Measurements from ENCODE around the gene NNAT.

NNAT gene

GRCh38 chr20:37566590-37567330, 45.7 kb downstream of the NNAT start:
- DNase-seq (ENCODE audit: low read depth, low spot score), result no peak

DNA sequence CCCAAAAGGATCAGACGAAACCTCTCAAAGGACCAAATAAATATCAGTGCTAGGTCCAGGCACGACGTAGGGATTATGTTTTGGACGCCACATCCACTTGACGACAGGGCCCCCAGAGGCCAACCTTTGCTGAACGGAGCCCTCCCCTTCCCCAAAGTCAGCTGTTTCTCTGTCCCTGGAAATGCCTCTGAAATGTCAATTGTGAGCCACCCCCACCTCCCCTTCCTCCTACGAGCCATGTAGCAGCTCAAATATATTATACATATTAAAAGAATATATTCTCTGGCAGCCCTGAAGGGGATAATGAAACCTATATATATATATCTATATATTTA, 46.2 kb downstream of the NNAT start:
- DNase-seq (ENCODE audit: low read depth, low spot score), result no peak

DNA sequence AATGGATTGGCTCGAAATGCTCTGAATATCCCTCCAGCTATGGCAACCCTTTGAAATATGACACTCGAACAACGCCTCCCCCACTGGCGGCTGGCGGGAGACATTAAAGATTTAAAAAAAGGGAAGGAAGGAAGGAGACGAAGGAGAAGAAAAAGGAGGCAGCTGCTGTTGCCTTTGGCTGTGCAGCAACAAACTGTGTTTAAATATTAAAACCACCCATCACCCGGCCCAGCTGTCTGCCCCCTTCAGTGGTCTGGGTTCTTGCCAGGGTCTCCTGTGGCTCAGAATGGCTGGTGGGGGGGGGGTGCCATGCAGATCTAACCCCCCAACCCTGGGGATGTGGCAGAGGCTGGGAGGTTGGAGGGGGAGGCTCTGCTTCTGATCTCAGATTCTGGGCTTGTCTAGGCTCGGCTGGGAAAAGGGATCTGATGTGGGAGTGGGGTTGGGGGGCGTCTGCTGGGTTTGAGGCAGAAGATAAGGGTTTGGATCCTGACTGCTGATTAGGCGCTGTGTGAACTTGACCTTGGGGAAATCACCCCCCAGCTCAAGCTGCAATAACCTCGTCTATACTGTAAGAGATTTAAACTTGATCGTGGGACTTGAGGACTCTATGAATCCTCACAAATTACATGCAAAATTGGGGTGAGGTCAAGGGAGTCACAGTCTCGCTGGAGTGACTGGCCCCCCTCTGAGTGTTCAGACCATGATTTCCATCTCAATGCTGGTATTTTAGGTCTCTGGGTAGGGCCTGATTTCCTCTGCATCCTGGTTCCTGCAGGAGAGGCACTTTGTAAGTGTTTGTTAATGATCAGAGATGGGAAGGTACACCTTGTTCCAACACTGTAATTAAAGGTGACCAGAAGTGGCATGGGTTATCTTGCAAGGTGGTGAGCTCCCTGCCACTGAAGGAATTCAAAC, 46.9 kb downstream of the NNAT start:
- no peak for DNase-seq (ENCODE audit: low read depth, low spot score)

- no peak for DNase-seq (ENCODE audit: low read depth, low spot score)
Observed at GRCh38 chr20:37570419-37570818, 49.4 kb downstream of the NNAT start.

DNA sequence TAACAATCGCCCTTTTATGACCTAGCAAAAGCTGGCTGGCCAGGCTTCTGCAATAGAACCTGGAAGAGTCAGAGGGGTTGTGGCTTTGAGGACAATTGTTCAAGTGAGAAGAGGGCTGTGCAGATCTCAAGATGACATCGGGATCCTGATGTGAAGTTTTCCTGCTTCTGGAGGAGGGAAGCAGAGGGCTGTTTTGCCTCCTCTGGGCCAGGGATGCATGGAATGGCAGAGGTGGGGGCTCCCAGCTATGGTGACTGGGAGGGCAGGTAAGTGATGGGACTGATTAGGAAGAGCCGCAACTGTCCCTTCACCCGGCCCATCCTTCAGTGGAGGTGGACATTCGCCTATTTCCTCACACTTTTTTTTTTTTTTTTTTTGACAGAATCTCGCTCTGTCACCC, 50.0 kb downstream of the NNAT start:
- no peak for DNase-seq (ENCODE audit: low read depth, low spot score)

Measured in activated naive CD8-positive, alpha-beta T cell treated with anti-CD3 and anti-CD28 coated beads, Interleukin-2, amount 50 U/mL, for 16 hours (primary cell).